ENCODE data around the gene ZEB2.

The ZEB2 gene

DNA sequence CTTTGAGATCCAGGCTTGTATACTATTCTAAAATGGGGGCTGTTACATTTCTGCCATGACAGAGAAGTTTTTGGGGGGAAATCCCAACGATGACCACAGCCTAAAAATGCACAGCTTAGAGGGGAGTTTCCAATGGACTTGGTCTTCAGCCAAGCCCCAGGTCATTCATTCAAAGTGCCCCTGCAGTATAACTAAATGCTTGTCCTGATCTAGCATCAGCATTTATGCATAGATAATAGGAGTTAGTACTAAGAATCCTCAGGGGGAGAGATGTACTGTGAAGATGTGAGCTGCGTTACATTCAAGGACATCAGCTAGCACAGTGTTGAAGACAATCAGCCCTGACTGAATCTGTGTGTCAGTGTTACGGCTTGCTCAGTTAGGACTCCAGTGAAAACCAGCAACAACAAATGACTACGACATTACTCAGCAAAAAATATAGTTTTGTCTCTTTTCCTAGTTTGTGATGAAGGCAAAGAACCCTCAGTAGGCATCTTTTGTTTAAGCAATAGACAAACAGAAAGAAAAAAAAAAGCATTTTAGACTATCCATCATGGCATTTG, 160.9 kb downstream of the ZEB2 start:
- Histone ChIP-seq H3F3A (ENCODE audit: low read depth) (no peaks in the 10 kb centered on the region), H2AFZ (ENCODE audit: low read length) (no peak overlapping the region), H3K79me2 (ENCODE audit: insufficient read depth, low read length) (no peaks in the 10 kb centered on the region), H3K4me1 (ENCODE audit: insufficient read depth, low read length, poor library complexity, severe bottlenecking) (no peaks in the 10 kb centered on the region), H3K9ac (ENCODE audit: low read depth, low read length, poor library complexity, severe bottlenecking) (no peak overlapping the region), H3K9me3 (ENCODE audit: insufficient read depth, low read depth, low read length) (no peaks in the 10 kb centered on the region), H3K9me2 (replicated peaks; ENCODE audit: low read depth, low read length) (no peaks in the 10 kb centered on the region), H4K20me1 (ENCODE audit: insufficient read depth, low read length, poor library complexity, severe bottlenecking) (no peaks in the 10 kb centered on the region), H3K4me3 (ENCODE audit: low read length, poor library complexity, severe bottlenecking) (no peak overlapping the region), H3K27me3 (ENCODE audit: insufficient read depth, low read length, poor library complexity, severe bottlenecking) (no peaks in the 10 kb centered on the region), H3K36me3 (ENCODE audit: insufficient read depth, low read length) (no peaks in the 10 kb centered on the region), H3K4me2 (ENCODE audit: low read depth, low read length, poor library complexity, severe bottlenecking) (no peak overlapping the region)
- TF ChIP-seq, protein P1, sequence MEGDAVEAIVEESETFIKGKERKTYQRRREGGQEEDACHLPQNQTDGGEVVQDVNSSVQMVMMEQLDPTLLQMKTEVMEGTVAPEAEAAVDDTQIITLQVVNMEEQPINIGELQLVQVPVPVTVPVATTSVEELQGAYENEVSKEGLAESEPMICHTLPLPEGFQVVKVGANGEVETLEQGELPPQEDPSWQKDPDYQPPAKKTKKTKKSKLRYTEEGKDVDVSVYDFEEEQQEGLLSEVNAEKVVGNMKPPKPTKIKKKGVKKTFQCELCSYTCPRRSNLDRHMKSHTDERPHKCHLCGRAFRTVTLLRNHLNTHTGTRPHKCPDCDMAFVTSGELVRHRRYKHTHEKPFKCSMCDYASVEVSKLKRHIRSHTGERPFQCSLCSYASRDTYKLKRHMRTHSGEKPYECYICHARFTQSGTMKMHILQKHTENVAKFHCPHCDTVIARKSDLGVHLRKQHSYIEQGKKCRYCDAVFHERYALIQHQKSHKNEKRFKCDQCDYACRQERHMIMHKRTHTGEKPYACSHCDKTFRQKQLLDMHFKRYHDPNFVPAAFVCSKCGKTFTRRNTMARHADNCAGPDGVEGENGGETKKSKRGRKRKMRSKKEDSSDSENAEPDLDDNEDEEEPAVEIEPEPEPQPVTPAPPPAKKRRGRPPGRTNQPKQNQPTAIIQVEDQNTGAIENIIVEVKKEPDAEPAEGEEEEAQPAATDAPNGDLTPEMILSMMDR (conservative IDR thresholded peaks at IDR 0.05; ENCODE audit: low read length) = no peak
- TF ChIP-seq EZH2phosphoT487 (IDR thresholded peaks at IDR 0.05; ENCODE audit: borderline replicate concordance) = no peak

DNA sequence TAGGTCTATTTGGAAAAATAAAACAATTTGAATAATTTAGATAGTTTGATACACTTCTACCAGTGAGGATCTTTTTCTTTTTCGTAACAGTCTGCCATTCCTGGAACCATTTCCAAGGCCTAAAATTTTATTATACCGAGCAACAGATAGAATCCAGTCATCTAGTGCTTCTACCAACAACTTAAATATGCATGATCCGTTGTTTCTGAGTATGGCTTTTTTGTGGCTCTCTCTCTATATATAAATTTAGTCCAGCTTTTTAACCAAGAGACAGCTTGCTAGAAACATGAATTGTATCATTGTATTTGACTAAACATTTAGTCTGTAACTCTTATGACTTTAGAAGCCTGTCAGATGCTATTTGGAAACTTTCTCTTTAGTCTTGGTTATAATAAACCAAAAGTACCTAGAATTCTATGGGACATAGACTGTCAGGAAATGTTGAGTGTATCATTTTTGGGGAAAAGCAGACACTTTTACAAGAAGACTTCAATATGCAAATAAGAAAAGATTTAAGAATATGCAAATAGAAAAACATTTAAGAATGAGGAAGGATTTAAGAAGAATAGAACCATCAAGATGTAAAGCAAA, 161.4 kb downstream of the ZEB2 start:
- H4K20me1 ChIP-seq (ENCODE audit: insufficient read depth, low read length, poor library complexity, severe bottlenecking) = no peaks in the 10 kb centered on the region
- H2AFZ ChIP-seq (ENCODE audit: low read length) = no peak overlapping the region
- H3F3A ChIP-seq (ENCODE audit: low read depth) = no peaks in the 10 kb centered on the region
- H3K9me2 ChIP-seq (replicated peaks; ENCODE audit: low read depth, low read length) = no peaks in the 10 kb centered on the region
- no peak overlapping the region for H3K4me3 ChIP-seq (ENCODE audit: low read length, poor library complexity, severe bottlenecking)
- TF ChIP-seq, protein P1 (conservative IDR thresholded peaks at IDR 0.05; ENCODE audit: low read length) = no peak
- no peak for TF ChIP-seq EZH2phosphoT487 (IDR thresholded peaks at IDR 0.05; ENCODE audit: borderline replicate concordance)
- no peak overlapping the region for H3K4me2 ChIP-seq (ENCODE audit: low read depth, low read length, poor library complexity, severe bottlenecking)
- H3K79me2 ChIP-seq (ENCODE audit: insufficient read depth, low read length) = no peaks in the 10 kb centered on the region
- H3K9ac ChIP-seq (ENCODE audit: low read depth, low read length, poor library complexity, severe bottlenecking) = no peak overlapping the region
- no peaks in the 10 kb centered on the region for H3K9me3 ChIP-seq (ENCODE audit: insufficient read depth, low read depth, low read length)
- H3K36me3 ChIP-seq (ENCODE audit: insufficient read depth, low read length) = no peaks in the 10 kb centered on the region
- no peaks in the 10 kb centered on the region for H3K4me1 ChIP-seq (ENCODE audit: insufficient read depth, low read length, poor library complexity, severe bottlenecking)
- H3K27me3 ChIP-seq (ENCODE audit: insufficient read depth, low read length, poor library complexity, severe bottlenecking) = no peaks in the 10 kb centered on the region

DNA sequence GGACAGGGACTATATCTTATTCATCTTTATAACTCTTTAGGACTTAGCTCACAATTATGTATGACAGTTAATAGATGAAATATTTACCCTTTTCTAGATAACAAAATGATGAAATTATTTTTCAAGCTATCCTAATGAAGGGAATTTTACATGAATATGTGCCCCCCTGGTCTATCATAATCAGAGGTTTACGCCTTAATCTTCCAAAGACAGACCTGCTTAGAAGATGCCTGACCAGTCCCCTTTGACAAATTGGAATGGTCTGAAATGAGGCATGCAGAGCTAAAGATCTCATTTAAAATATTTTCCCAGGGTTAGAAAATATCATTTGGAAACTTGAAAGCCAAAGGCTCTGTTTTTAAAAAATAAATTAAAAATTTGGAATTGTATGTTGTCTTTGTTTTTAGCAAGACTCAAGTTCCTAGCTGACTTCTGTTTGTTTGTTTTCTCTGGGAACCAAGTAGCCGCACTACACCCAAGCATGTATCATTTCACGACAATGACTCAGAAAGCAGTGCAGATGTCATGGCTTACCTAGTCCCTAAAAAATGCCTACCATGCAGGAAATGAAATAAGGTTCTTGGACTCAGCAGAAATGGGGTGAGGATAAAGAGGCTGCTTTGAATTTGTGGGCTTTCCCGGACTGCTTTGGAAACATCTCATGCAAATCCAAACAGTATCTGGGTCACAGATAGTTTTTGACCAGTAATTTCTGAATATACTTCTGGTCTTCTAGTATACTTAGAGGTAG, 162.1 kb downstream of the ZEB2 start:
- no peaks in the 10 kb centered on the region for H3K79me2 ChIP-seq (ENCODE audit: insufficient read depth, low read length)
- no peak overlapping the region for H3K4me2 ChIP-seq (ENCODE audit: low read depth, low read length, poor library complexity, severe bottlenecking)
- no peaks in the 10 kb centered on the region for H3K9me3 ChIP-seq (ENCODE audit: insufficient read depth, low read depth, low read length)
- no peak overlapping the region for H3K4me3 ChIP-seq (ENCODE audit: low read length, poor library complexity, severe bottlenecking)
- H3K36me3 ChIP-seq (ENCODE audit: insufficient read depth, low read length) = no peaks in the 10 kb centered on the region
- H3K9ac ChIP-seq (ENCODE audit: low read depth, low read length, poor library complexity, severe bottlenecking) = no peak overlapping the region
- no peaks in the 10 kb centered on the region for H3K27me3 ChIP-seq (ENCODE audit: insufficient read depth, low read length, poor library complexity, severe bottlenecking)
- no peaks in the 10 kb centered on the region for H3K9me2 ChIP-seq (replicated peaks; ENCODE audit: low read depth, low read length)
- H2AFZ ChIP-seq (ENCODE audit: low read length) = no peak overlapping the region
- TF ChIP-seq, protein P1 (conservative IDR thresholded peaks at IDR 0.05; ENCODE audit: low read length) = no peak
- TF ChIP-seq EZH2phosphoT487 (IDR thresholded peaks at IDR 0.05; ENCODE audit: borderline replicate concordance) = no peak
- H4K20me1 ChIP-seq (ENCODE audit: insufficient read depth, low read length, poor library complexity, severe bottlenecking) = no peaks in the 10 kb centered on the region
- no peaks in the 10 kb centered on the region for H3K4me1 ChIP-seq (ENCODE audit: insufficient read depth, low read length, poor library complexity, severe bottlenecking)
- H3F3A ChIP-seq (ENCODE audit: low read depth) = no peaks in the 10 kb centered on the region

All from Loucy (cell line).